ENCODE data around the gene STX18. TPM values are rescaled to one million over a fixed set of nuclear protein-coding genes. Genes with fewer than 3 reads are reported as not detected.

The STX18 gene
- total RNA-seq, 2 experiments from 2014 or later = 19.5 to 20.0 TPM

DNA sequence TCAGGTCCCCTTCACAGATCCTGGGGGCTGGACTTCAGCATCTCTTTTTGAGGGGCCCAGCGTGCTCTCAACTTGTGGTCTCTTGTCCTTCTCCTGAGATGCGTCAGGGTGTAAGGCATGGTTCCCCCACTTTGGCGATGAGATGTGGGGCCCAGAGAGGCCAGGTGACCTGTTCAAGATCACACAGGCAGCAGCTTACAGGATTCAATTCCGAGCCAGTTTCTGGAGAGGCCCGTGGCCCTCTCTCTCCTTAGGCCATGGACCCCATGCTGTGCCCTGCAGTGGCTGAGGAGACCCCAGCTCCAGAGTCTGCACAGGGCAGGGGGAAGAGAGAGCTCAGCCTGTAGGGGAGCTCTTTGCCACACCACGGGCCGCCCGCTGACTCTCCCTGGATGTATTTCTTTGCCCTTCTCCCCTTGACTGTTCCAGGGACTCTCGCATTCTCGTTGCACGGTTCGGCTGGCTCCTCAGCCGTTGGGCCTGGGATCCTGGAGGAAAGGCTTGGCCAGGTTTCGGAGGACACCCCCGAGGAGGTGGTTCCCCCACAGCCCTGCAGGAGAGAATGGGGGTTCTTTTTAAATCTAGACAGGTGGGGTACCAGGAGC, 136.4 kb downstream of the STX18 start:
- H3K36me3 Mint-ChIP-seq (ENCODE audit: low read depth) = no peaks in the 10 kb centered on the region
- POLR2A ChIA-PET = no interaction called here
- CTCF ChIA-PET = no interaction called here
- no peak for ATAC-seq
- no peaks in the 10 kb centered on the region for H3K4me1 Mint-ChIP-seq (ENCODE audit: low read depth)
- intact Hi-C loops (cut with micrococcal nuclease) = no loop called here
- H3K9me3 Mint-ChIP-seq = no peaks in the 10 kb centered on the region
- no peak overlapping the region for H3K4me3 Mint-ChIP-seq
- no peak for DNase-seq
- no peak overlapping the region for H3K27ac Mint-ChIP-seq
- no peaks in the 10 kb centered on the region for H3K27me3 Mint-ChIP-seq
- TF ChIP-seq, protein P1, sequence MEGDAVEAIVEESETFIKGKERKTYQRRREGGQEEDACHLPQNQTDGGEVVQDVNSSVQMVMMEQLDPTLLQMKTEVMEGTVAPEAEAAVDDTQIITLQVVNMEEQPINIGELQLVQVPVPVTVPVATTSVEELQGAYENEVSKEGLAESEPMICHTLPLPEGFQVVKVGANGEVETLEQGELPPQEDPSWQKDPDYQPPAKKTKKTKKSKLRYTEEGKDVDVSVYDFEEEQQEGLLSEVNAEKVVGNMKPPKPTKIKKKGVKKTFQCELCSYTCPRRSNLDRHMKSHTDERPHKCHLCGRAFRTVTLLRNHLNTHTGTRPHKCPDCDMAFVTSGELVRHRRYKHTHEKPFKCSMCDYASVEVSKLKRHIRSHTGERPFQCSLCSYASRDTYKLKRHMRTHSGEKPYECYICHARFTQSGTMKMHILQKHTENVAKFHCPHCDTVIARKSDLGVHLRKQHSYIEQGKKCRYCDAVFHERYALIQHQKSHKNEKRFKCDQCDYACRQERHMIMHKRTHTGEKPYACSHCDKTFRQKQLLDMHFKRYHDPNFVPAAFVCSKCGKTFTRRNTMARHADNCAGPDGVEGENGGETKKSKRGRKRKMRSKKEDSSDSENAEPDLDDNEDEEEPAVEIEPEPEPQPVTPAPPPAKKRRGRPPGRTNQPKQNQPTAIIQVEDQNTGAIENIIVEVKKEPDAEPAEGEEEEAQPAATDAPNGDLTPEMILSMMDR (IDR thresholded peaks at IDR 0.05) = no peak

DNA sequence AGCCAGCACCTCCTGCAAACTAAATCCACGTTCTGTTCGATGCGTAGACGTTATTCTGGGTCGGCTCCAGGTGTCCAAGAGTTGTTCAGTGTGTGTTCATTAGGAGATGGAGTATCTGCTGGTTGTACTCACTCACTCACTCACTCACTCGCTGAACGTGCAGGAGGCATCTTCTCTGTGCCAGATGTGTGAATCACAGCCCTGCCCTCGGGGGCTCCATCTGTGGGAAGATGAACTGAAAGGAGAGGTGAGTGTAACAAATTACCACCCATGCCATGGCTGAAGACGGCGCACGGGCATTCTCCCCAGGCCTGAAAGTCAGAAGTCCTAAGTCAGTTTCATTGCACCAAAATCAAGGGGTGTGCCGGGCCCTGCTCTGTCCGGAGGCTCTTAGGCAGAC, 138.9 kb downstream of the STX18 start:
- H3K27me3 Mint-ChIP-seq = no peaks in the 10 kb centered on the region
- no peak overlapping the region for H3K4me3 Mint-ChIP-seq
- CTCF ChIA-PET = no interaction called here
- DNase-seq (no peak), ATAC-seq (no peak)
- no peaks in the 10 kb centered on the region for H3K4me1 Mint-ChIP-seq (ENCODE audit: low read depth)
- intact Hi-C loops (cut with micrococcal nuclease) = no loop called here
- H3K36me3 Mint-ChIP-seq (ENCODE audit: low read depth) = peaks cover 2% of the 10 kb centered on the region
- TF ChIP-seq, protein P1 (IDR thresholded peaks at IDR 0.05) = no peak
- no peak overlapping the region for H3K27ac Mint-ChIP-seq
- no peaks in the 10 kb centered on the region for H3K9me3 Mint-ChIP-seq
- POLR2A ChIA-PET = no interaction called here

DNA sequence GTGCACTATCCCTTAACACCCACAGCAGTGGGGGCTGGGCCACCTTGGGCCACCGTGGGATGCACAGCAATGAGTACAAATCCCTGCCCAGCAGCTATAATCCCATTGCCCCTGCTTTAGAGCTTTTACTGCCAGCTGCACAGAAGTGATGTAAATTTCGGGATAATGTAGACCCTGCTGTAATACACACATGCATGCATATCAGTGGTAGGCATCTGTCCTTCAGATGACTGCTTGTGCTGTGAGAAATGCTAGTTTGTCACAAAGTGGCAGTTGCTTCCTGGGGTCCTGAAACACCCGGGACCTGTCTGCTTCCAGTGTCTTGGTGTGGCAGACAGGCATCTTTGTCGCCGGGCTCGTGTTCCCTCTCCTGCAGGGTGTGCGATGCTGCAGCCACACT, 140.8 kb downstream of the STX18 start:
- no peaks in the 10 kb centered on the region for H3K27me3 Mint-ChIP-seq
- intact Hi-C loops (cut with micrococcal nuclease) = no loop called here
- CTCF ChIA-PET = no interaction called here
- no peak for DNase-seq
- no peak for ATAC-seq
- H3K4me1 Mint-ChIP-seq (ENCODE audit: low read depth) = peaks cover 6% of the 10 kb centered on the region
- H3K27ac Mint-ChIP-seq = no peak overlapping the region
- peaks cover 9% of the 10 kb centered on the region for H3K36me3 Mint-ChIP-seq (ENCODE audit: low read depth)
- no peaks in the 10 kb centered on the region for H3K9me3 Mint-ChIP-seq
- TF ChIP-seq, protein P1 (IDR thresholded peaks at IDR 0.05) = no peak
- POLR2A ChIA-PET = no interaction called here
- H3K4me3 Mint-ChIP-seq = no peak overlapping the region

DNA sequence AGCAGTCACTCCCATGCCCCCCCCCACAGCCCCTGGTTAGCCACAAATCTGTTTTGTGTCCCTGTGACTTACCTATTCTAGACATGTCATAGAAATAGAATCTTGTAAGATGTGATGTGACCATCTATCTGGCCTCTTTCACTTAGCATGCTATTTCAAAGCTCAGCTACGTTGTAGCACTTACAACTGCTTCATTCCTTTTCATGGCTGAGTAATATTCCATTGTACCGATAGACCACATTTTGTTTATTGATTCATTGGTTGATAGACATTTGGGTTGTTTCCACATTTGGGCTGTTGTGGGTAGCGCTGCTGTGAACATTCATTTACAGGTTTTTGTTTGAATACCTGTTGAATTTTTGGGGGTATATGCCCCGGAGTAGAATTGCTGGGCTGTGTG, 143.4 kb downstream of the STX18 start:
- intact Hi-C loops (cut with micrococcal nuclease) = no loop called here
- TF ChIP-seq, protein P1 (IDR thresholded peaks at IDR 0.05) = no peak
- DNase-seq = no peak
- ChIA-PET CTCF (interaction anchor here (1.0 kb wide), 1 partner anchor 33 kb away, joined by 3 read pairs; no protein-coding TSS in a partner anchor), POLR2A (no interaction called here)
- Mint-ChIP-seq H3K27ac (no peak overlapping the region), H3K27me3 (no peaks in the 10 kb centered on the region), H3K4me1 (ENCODE audit: low read depth) (peaks cover 6% of the 10 kb centered on the region), H3K4me3 (no peak overlapping the region), H3K36me3 (ENCODE audit: low read depth) (peaks cover 9% of the 10 kb centered on the region), H3K9me3 (no peaks in the 10 kb centered on the region)
- ATAC-seq = no peak

DNA sequence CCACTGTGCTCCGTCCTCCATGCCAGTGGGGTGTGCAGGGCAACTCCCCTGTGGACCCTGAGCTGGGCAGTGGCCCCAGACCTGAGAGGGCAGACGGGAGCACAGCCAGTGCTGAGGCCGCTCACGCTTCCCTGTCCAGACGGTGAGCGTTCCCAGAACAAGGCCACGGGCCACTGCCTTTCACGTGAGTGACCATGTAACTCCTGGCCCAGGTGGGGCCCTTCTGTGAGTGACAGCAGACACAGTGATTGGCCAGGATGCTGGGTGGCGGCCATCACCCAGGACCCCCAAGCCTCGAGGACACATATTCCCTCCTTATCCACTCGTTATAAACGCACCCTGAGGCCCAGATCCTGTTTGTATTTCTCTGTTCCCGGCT, 144.4 kb downstream of the STX18 start:
- DNase-seq = no peak
- no peak overlapping the region for H3K4me3 Mint-ChIP-seq
- CTCF ChIA-PET = no interaction called here
- H3K4me1 Mint-ChIP-seq (ENCODE audit: low read depth) = peaks cover 6% of the 10 kb centered on the region
- peaks cover 9% of the 10 kb centered on the region for H3K36me3 Mint-ChIP-seq (ENCODE audit: low read depth)
- ATAC-seq = no peak
- H3K27ac Mint-ChIP-seq = no peak overlapping the region
- POLR2A ChIA-PET = no interaction called here
- intact Hi-C loops (cut with micrococcal nuclease) = no loop called here
- no peaks in the 10 kb centered on the region for H3K9me3 Mint-ChIP-seq
- TF ChIP-seq, protein P1 (IDR thresholded peaks at IDR 0.05) = no peak
- no peaks in the 10 kb centered on the region for H3K27me3 Mint-ChIP-seq

All from activated CD8-positive, alpha-beta T cell treated with anti-CD3 and anti-CD28 coated beads for 36 hours (primary cell).